ENCODE results near the gene ICAM5. TPM values are rescaled to one million over a fixed set of nuclear protein-coding genes. Genes with fewer than 3 reads are reported as not detected.

ICAM5 gene
- total and polyA plus RNA-seq, 2 donors (not counting 1 experiment from before 2014, with no cell fraction given): 0.47 to 2.5 TPM

- Histone ChIP-seq H3K79me2 (ENCODE audit: control insufficient read depth, insufficient read depth, low read length) (no peaks in the 10 kb centered on the region), H3K27me3 (ENCODE audit: control insufficient read depth, insufficient read depth, low read length) (peaks cover 49% of the 10 kb centered on the region)
Observed at GRCh38 chr19:10294368-10294697, 4.6 kb downstream of the ICAM5 start.

GRCh38 chr19:10295305-10295846 is 5.6 kb downstream of the ICAM5 start:
- Histone ChIP-seq H2AFZ (ENCODE audit: low read length) (no peak overlapping the region), H3K27me3 (ENCODE audit: control insufficient read depth, insufficient read depth, low read length) (peaks cover 44% of the 10 kb centered on the region)

More at GRCh38 chr19:10294368-10294697, 4.6 kb downstream of the ICAM5 start:
- H3K36me3 ChIP-seq (ENCODE audit: control insufficient read depth, insufficient read depth, low read length): no peaks in the 10 kb centered on the region
- no peaks in the 10 kb centered on the region for H3K9me3 ChIP-seq (ENCODE audit: control insufficient read depth, insufficient read depth, low read depth, low read length)
- no peak for DNase-seq (ENCODE audit: low read depth in 2 of 2)
- H2AFZ ChIP-seq (ENCODE audit: low read length): no peak overlapping the region
- H3K9ac ChIP-seq (ENCODE audit: insufficient read depth, low read length): no peak overlapping the region
- no peaks in the 10 kb centered on the region for H4K20me1 ChIP-seq (ENCODE audit: control insufficient read depth, extremely low read depth, insufficient read depth, low read length)
- H3K27ac ChIP-seq (ENCODE audit: insufficient read depth, low read length): no peak overlapping the region
- H3K4me3 ChIP-seq (replicated peaks in 1 of 4; ENCODE audit: control extremely low read depth in 1 of 4, insufficient read depth in 1 of 4, low read depth in 3 of 4, low read length in 4 of 4): no peak overlapping the region
- no peak overlapping the region for H3K4me2 ChIP-seq (ENCODE audit: extremely low read depth, insufficient read depth, low read length)
- peaks cover 13% of the 10 kb centered on the region for H3K4me1 ChIP-seq (ENCODE audit: control insufficient read depth, extremely low read depth, insufficient read depth, low read length)
- TF ChIP-seq EZH2 (IDR thresholded peaks at IDR 0.05; ENCODE audit: low read length, missing control alignments) (peak; percentile 2), CTCF (conservative IDR thresholded peaks at IDR 0.05 in 1 of 2, IDR thresholded peaks at IDR 0.05 in 1 of 2; ENCODE audit: low read depth in 1 of 2, low read length in 2 of 2) (no peak)

More at GRCh38 chr19:10295305-10295846, 5.6 kb downstream of the ICAM5 start:
- Histone ChIP-seq H3K79me2 (ENCODE audit: control insufficient read depth, insufficient read depth, low read length) (no peaks in the 10 kb centered on the region), H3K4me2 (ENCODE audit: extremely low read depth, insufficient read depth, low read length) (peak overlapping the region; percentile 23), H3K27ac (ENCODE audit: insufficient read depth, low read length) (no peak overlapping the region), H4K20me1 (ENCODE audit: control insufficient read depth, extremely low read depth, insufficient read depth, low read length) (no peaks in the 10 kb centered on the region), H3K4me1 (ENCODE audit: control insufficient read depth, extremely low read depth, insufficient read depth, low read length) (peaks cover 8% of the 10 kb centered on the region), H3K9ac (ENCODE audit: insufficient read depth, low read length) (no peak overlapping the region), H3K4me3 (replicated peaks in 1 of 4; ENCODE audit: control extremely low read depth in 1 of 4, insufficient read depth in 1 of 4, low read depth in 3 of 4, low read length in 4 of 4) (no peak overlapping the region), H3K9me3 (ENCODE audit: control insufficient read depth, insufficient read depth, low read depth, low read length) (no peaks in the 10 kb centered on the region), H3K36me3 (ENCODE audit: control insufficient read depth, insufficient read depth, low read length) (no peaks in the 10 kb centered on the region)
- DNase-seq (ENCODE audit: low read depth in 2 of 2): no peak
- TF ChIP-seq EZH2 (IDR thresholded peaks at IDR 0.05; ENCODE audit: low read length, missing control alignments) (no peak), CTCF (conservative IDR thresholded peaks at IDR 0.05 in 1 of 2, IDR thresholded peaks at IDR 0.05 in 1 of 2; ENCODE audit: low read depth in 1 of 2, low read length in 2 of 2) (no peak)
